A549 (cell line): ENCODE results near the gene BABAM2. TPM values are rescaled to one million over a fixed set of nuclear protein-coding genes. Genes with fewer than 3 reads are reported as not detected.

ENCODE experiments used
- ATAC-seq, 2 experiments: fragments of 200-7000 bp in 1 of 2; fragments of >200 bp in 1 of 2; cut with Nextera tagmentation in 1 of 2; cut with Tn5 transposase in 1 of 2; 3 replicates each; pipeline versions ENCODE4 v1.8.0 to v1.9.1; 2018 to 2020; ENCODE audit warnings: mild to moderate bottlenecking in 1 of 2, moderate library complexity in 1 of 2
- CTCF ChIA-PET: fragments of 300-600 bp; sonication (Branson Sonifier 250); formaldehyde crosslinking; extraction: SDS; loops from one replicate; lab custom pipeline; 2021; ENCODE audit warnings: antibody characterized with exemption, inconsistent platforms; lab: Yijun Ruan, JAX
- POLR2A ChIA-PET: fragments of 350-600 bp; formaldehyde crosslinking; extraction: SDS; loops from one replicate; lab custom pipeline; 2021; ENCODE audit warnings: antibody characterized with exemption, inconsistent platforms; lab: Yijun Ruan, JAX
- DNase-seq, 2 experiments: peaks; one replicate each; pipeline versions ENCODE4 v3.0.0 to v3.0.0-alpha.2; 2011 to 2016; ENCODE audit warnings: low read depth in 1 of 2, low spot score in 1 of 2
- FAIRE-seq: peaks from 2 replicates; lab custom pipeline; 2011; peaks lifted over from hg19 to GRCh38; lab: Jason Lieb, UNC
- H3K27ac ChIP-seq, 2 experiments: fragments of >200 bp; sonication (Bioruptor Twin); formaldehyde crosslinking; 3 replicates each; pipeline ENCODE4 v1.5.1; 2016 to 2017
- H3K4me1 ChIP-seq: fragments of >200 bp; sonication (Bioruptor Twin); formaldehyde crosslinking; 3 replicates; pipeline ENCODE4 v1.6.1; 2016
- H3K4me2 ChIP-seq: fragments of >200 bp; sonication (Bioruptor Twin); formaldehyde crosslinking; 3 replicates; pipeline ENCODE4 v1.6.1; 2016
- H3K4me3 ChIP-seq: fragments of >200 bp; sonication (Bioruptor Twin); formaldehyde crosslinking; 3 replicates; pipeline ENCODE4 v1.5.1; 2016
- H3K9me3 ChIP-seq: fragments of >200 bp; sonication (Bioruptor Twin); formaldehyde crosslinking; 3 replicates; pipeline ENCODE4 v1.6.1; 2016
- CBX8 ChIP-seq: fragments of 200-600 bp; sonication (generic); IDR thresholded peaks from 2 replicates; pipeline ENCODE4 v1.6.1; 2016
- CHD4 ChIP-seq: fragments of 200-600 bp; sonication (generic); IDR thresholded peaks from 2 replicates; pipeline ENCODE4 v1.6.1; 2016; ENCODE audit warnings: antibody characterized with exemption, mild to moderate bottlenecking, borderline replicate concordance
- EHMT2 ChIP-seq: fragments of 200-600 bp; sonication (generic); IDR thresholded peaks from 2 replicates; pipeline ENCODE4 v1.6.1; 2016; ENCODE audit warnings: antibody characterized with exemption, low read depth, mild to moderate bottlenecking, moderate library complexity
- EP300 ChIP-seq, 2 experiments: fragments of >200 bp; sonication (Bioruptor Twin); formaldehyde crosslinking; IDR thresholded peaks; 2 replicates in 1 of 2; 3 replicates in 1 of 2; pipeline ENCODE4 v1.6.1; 2016 to 2017
- FOSL2 ChIP-seq, 2 experiments: fragments of 450-650 bp in 1 of 2; fragments of >200 bp in 1 of 2; sonication (Bioruptor Twin) in 1 of 2; formaldehyde crosslinking; IDR thresholded peaks; 2 replicates each; pipeline versions ENCODE4 v1.5.0 to v1.6.1; 2016 to 2020; ENCODE audit warnings: mild to moderate bottlenecking in 1 of 2, moderate library complexity in 1 of 2
- FOXS1 ChIP-seq: fragments of 250-450 bp; sonication (Bioruptor Pico); IDR thresholded peaks from 2 replicates; pipeline ENCODE4 v1.5.0; 2020; ENCODE audit warnings: mild to moderate bottlenecking, moderate library complexity
- GATA3 ChIP-seq: IDR thresholded peaks from 2 replicates; pipeline ENCODE4 v1.6.1; 2012; ENCODE audit warnings: borderline replicate concordance
- HEYL ChIP-seq: fragments of 250-450 bp; sonication (Bioruptor Pico); IDR thresholded peaks from 2 replicates; pipeline ENCODE4 v1.8.0; 2021; ENCODE audit warnings: mild to moderate bottlenecking, moderate library complexity
- HOXA7 ChIP-seq: fragments of 250-450 bp; sonication (Bioruptor Pico); IDR thresholded peaks from 2 replicates; pipeline ENCODE4 v1.5.0; 2020; ENCODE audit warnings: mild to moderate bottlenecking, moderate library complexity
- HOXB13 ChIP-seq: fragments of 250-450 bp; sonication (Bioruptor Pico); IDR thresholded peaks from 2 replicates; pipeline ENCODE4 v1.5.0; 2020; ENCODE audit warnings: low read depth, mild to moderate bottlenecking, moderate library complexity
- JUN ChIP-seq, 2 experiments: fragments of >200 bp; sonication (Bioruptor Twin); formaldehyde crosslinking; IDR thresholded peaks; 2 replicates in 1 of 2; 3 replicates in 1 of 2; pipeline ENCODE4 v1.6.1; 2016 to 2017
- JUNB ChIP-seq: fragments of >200 bp; sonication (Bioruptor Twin); formaldehyde crosslinking; IDR thresholded peaks from 2 replicates; pipeline ENCODE4 v1.6.1; 2016
- KDM1A ChIP-seq: fragments of 200-600 bp; sonication (generic); IDR thresholded peaks from 2 replicates; pipeline ENCODE4 v1.6.1; 2016; ENCODE audit warnings: low read depth, mild to moderate bottlenecking
- MAFK ChIP-seq: fragments of 450-650 bp; IDR thresholded peaks from 2 replicates; pipeline ENCODE4 v1.6.1; 2014; ENCODE audit not compliant: partially characterized antibody
- MAX ChIP-seq: IDR thresholded peaks from 2 replicates; pipeline ENCODE4 v1.6.1; 2012
- MYC ChIP-seq: IDR thresholded peaks from 2 replicates; pipeline ENCODE4 v1.6.1; 2012; ENCODE audit warnings: mild to moderate bottlenecking, inconsistent platforms, low read length, improper control_type of control experiment, borderline replicate concordance
- NFE2L2 ChIP-seq: fragments of 150-350 bp; conservative IDR thresholded peaks from 2 replicates; pipeline ENCODE4 v1.6.1; 2014; ENCODE audit warnings: low read length
- NR3C1 ChIP-seq: fragments of >200 bp; sonication (Bioruptor Twin); formaldehyde crosslinking; IDR thresholded peaks from 3 replicates; pipeline ENCODE4 v1.6.1; 2017
- POLR2A ChIP-seq: IDR thresholded peaks from 2 replicates; pipeline ENCODE4 v1.6.1; 2012; ENCODE audit warnings: mild to moderate bottlenecking, low read length
- RAD21 ChIP-seq, 2 experiments: fragments of >200 bp in 1 of 2; sonication (Bioruptor Twin) in 1 of 2; formaldehyde crosslinking in 1 of 2; IDR thresholded peaks in 1 of 2; conservative IDR thresholded peaks in 1 of 2; 2 replicates in 1 of 2; 3 replicates in 1 of 2; pipeline ENCODE4 v1.6.1; 2012 to 2018; ENCODE audit warnings: inconsistent platforms in 1 of 2
- SMC3 ChIP-seq: fragments of >200 bp; sonication (Bioruptor Twin); formaldehyde crosslinking; IDR thresholded peaks from 3 replicates; pipeline ENCODE4 v1.6.1; 2018; ENCODE audit warnings: inconsistent platforms
- TP53 ChIP-seq: fragments of 250-450 bp; sonication (Bioruptor Pico); IDR thresholded peaks from 2 replicates; pipeline ENCODE4 v1.5.0; 2021; ENCODE audit warnings: mild to moderate bottlenecking, moderate library complexity
- ZFP36 ChIP-seq: fragments of 450-650 bp; IDR thresholded peaks from 2 replicates; pipeline ENCODE4 v1.6.1; 2014; ENCODE audit warnings: borderline replicate concordance; ENCODE audit not compliant: partially characterized antibody
- WGBS: methylation state at CpG from one replicate; pipeline ENCODE4 v1.1.6; 2017; ENCODE audit errors: missing lambda C conversion rate; 5-methylcytosine and 5-hydroxymethylcytosine counted together
- polyA plus RNA-seq, 4 experiments: library from polyadenylated mRNA; depleted of rRNA in 3 of 4; stranded (reverse); fragments of >200 nt; fragmentation: RNase III in 1 of 4; extraction: RNeasy Plus Mini Kit Qiagen cat#74134 plus additional on column Dnase treatment in 1 of 4; gene quantifications; 2 replicates in 3 of 4; 3 replicates in 1 of 4; pipeline ENCODE4 v1.2.3, GENCODE V29; 2011 to 2017
- TF ChIP-seq, protein P1 (sequence below): fragments of 450-650 bp; IDR thresholded peaks from 2 replicates; pipeline ENCODE4 v1.6.1; 2014; ENCODE audit warnings: antibody characterized with exemption
- TF ChIP-seq, protein P2 (sequence below): fragments of >200 bp; sonication (Bioruptor Twin); formaldehyde crosslinking; IDR thresholded peaks from 2 replicates; pipeline ENCODE4 v1.6.1; 2016
- TF ChIP-seq, protein P3 (sequence below): fragments of >200 bp; sonication (Bioruptor Twin); formaldehyde crosslinking; IDR thresholded peaks from 3 replicates; pipeline ENCODE4 v1.5.1; 2016
- TF ChIP-seq, protein P4 (sequence below): fragments of 200-600 bp; sonication (generic); IDR thresholded peaks from 2 replicates; pipeline ENCODE4 v1.6.1; 2016; ENCODE audit warnings: antibody characterized with exemption, mild to moderate bottlenecking, moderate library complexity

Gene BABAM2
- polyA plus RNA-seq, 2 of the 4 experiments (the other 2 are of a cell fraction): 53.7 to 78.4 TPM

DNA sequence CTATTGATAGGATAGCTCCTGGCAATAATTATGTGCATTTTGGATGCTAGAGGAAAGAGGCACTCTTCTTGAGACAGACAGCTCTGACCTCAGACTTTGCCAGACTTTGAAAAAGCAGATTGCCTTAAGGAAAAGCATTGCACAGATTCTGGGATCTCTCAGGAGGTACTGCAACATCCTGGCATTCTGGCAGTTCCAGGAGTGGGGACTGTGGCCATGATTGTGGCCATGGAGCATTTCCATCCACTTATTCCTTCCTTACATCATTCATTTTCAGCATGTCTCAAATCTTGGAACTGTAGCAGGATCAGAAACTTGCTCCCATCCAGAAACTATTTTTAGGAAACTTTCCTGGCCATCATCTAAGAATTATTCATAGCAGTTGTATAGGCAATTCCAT is 357.2 kb downstream of the BABAM2 start:
- Histone ChIP-seq H3K4me3 (no peak overlapping the region), H3K27ac (peak overlapping the region in 1 of 2 experiments; percentile 43; a peak in 3 of 6 replicates), H3K4me2 (no peak overlapping the region), H3K9me3 (no peaks in the 10 kb centered on the region), H3K4me1 (peaks cover 27% of the 10 kb centered on the region)
- DNase-seq: no peak
- FAIRE-seq: no peak
- TF ChIP-seq FOXS1 (CRISPR knock-in tag): no peak
- TF ChIP-seq KDM1A: no peak
- no peak for TF ChIP-seq CBX8
- TF ChIP-seq ZFP36: no peak
- no peak for TF ChIP-seq HOXB13 (CRISPR knock-in tag)
- TF ChIP-seq, protein P1, sequence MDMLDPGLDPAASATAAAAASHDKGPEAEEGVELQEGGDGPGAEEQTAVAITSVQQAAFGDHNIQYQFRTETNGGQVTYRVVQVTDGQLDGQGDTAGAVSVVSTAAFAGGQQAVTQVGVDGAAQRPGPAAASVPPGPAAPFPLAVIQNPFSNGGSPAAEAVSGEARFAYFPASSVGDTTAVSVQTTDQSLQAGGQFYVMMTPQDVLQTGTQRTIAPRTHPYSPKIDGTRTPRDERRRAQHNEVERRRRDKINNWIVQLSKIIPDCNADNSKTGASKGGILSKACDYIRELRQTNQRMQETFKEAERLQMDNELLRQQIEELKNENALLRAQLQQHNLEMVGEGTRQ: no peak
- no peak for TF ChIP-seq HOXA7 (CRISPR knock-in tag)
- TF ChIP-seq, protein P2, sequence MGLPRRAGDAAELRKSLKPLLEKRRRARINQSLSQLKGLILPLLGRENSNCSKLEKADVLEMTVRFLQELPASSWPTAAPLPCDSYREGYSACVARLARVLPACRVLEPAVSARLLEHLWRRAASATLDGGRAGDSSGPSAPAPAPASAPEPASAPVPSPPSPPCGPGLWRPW: no peak
- TF ChIP-seq NFE2L2: no peak
- TF ChIP-seq HEYL (CRISPR knock-in tag): no peak
- no peak for TF ChIP-seq GATA3
- TF ChIP-seq JUNB: no peak
- no peak for ATAC-seq
- POLR2A ChIA-PET: interaction anchor here (0.6 kb wide), 2 partner anchors 149 to 478 kb away, joined by 3 to 5 read pairs; no protein-coding TSS in a partner anchor
- CTCF ChIA-PET: interaction anchor here (1.3 to 1.5 kb wide), 3 partner anchors 8 to 142 kb away, joined by 3 to 4 read pairs (median 4); no protein-coding TSS in a partner anchor

DNA sequence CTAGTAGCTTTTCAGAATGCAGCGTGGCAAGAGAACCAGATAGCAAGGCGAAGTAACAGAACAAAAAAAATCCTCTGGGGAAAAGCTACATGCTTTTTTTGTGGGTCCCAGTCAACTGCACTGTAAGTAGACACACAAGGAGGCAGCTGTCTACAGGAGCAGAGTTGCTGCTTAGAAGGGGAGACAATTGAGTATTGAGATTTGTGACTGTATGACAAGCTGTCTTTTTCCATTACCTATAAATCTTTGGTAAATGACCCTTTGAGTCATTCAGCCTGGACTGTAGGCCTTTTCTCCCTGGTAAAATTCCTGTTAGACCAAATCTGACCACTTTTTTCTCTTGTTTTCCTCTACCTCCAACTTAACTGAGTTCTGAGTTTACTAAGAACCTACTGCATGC is 358.0 kb downstream of the BABAM2 start:
- ChIA-PET CTCF (interaction anchor here (0.6 to 1.8 kb wide), 6 partner anchors 9 to 417 kb away, joined by 3 to 4 read pairs (median 4); no protein-coding TSS in a partner anchor), POLR2A (interaction anchor here (0.6 to 2.3 kb wide), 3 partner anchors 142 to 478 kb away, joined by 3 to 10 read pairs (median 5); no protein-coding TSS in a partner anchor)
- FAIRE-seq (no peak), ATAC-seq (no peak)
- H3K4me1 ChIP-seq: peaks cover 27% of the 10 kb centered on the region
- peak overlapping the region in 1 of 2 experiments; percentile 70; a peak in 2 of 6 replicates for H3K27ac ChIP-seq
- no peak overlapping the region for H3K4me2 ChIP-seq
- TF ChIP-seq, protein P3, sequence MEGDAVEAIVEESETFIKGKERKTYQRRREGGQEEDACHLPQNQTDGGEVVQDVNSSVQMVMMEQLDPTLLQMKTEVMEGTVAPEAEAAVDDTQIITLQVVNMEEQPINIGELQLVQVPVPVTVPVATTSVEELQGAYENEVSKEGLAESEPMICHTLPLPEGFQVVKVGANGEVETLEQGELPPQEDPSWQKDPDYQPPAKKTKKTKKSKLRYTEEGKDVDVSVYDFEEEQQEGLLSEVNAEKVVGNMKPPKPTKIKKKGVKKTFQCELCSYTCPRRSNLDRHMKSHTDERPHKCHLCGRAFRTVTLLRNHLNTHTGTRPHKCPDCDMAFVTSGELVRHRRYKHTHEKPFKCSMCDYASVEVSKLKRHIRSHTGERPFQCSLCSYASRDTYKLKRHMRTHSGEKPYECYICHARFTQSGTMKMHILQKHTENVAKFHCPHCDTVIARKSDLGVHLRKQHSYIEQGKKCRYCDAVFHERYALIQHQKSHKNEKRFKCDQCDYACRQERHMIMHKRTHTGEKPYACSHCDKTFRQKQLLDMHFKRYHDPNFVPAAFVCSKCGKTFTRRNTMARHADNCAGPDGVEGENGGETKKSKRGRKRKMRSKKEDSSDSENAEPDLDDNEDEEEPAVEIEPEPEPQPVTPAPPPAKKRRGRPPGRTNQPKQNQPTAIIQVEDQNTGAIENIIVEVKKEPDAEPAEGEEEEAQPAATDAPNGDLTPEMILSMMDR: no peak
- TF ChIP-seq SMC3 (no peak), MYC (no peak), TP53 (CRISPR knock-in tag) (no peak), JUN (IDR thresholded peaks at IDR 0.05) (no peak), RAD21 (conservative IDR thresholded peaks at IDR 0.05 in 1 of 2, IDR thresholded peaks at IDR 0.05 in 1 of 2) (no peak), NR3C1 (no peak), EP300 (IDR thresholded peaks at IDR 0.05) (no peak), POLR2A (no peak), MAFK (no peak), MAX (no peak), CBX8 (no peak), HOXB13 (CRISPR knock-in tag) (no peak), CHD4 (no peak), EHMT2 (no peak), FOSL2 (IDR thresholded peaks at IDR 0.05) (no peak), FOSL2 (CRISPR knock-in tag; IDR thresholded peaks at IDR 0.05) (no peak)
- TF ChIP-seq, protein P4, sequence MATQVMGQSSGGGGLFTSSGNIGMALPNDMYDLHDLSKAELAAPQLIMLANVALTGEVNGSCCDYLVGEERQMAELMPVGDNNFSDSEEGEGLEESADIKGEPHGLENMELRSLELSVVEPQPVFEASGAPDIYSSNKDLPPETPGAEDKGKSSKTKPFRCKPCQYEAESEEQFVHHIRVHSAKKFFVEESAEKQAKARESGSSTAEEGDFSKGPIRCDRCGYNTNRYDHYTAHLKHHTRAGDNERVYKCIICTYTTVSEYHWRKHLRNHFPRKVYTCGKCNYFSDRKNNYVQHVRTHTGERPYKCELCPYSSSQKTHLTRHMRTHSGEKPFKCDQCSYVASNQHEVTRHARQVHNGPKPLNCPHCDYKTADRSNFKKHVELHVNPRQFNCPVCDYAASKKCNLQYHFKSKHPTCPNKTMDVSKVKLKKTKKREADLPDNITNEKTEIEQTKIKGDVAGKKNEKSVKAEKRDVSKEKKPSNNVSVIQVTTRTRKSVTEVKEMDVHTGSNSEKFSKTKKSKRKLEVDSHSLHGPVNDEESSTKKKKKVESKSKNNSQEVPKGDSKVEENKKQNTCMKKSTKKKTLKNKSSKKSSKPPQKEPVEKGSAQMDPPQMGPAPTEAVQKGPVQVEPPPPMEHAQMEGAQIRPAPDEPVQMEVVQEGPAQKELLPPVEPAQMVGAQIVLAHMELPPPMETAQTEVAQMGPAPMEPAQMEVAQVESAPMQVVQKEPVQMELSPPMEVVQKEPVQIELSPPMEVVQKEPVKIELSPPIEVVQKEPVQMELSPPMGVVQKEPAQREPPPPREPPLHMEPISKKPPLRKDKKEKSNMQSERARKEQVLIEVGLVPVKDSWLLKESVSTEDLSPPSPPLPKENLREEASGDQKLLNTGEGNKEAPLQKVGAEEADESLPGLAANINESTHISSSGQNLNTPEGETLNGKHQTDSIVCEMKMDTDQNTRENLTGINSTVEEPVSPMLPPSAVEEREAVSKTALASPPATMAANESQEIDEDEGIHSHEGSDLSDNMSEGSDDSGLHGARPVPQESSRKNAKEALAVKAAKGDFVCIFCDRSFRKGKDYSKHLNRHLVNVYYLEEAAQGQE: no peak
- TF ChIP-seq, all 56 proteins: peak for 0
- WGBS: 97% methylated on average over 2 of the region's 2 CpGs
- Histone ChIP-seq H3K4me3 (no peak overlapping the region), H3K9me3 (no peaks in the 10 kb centered on the region)
- DNase-seq: no peak
